ENCODE measurements around the gene TRMT11. TPM values are rescaled to one million over a fixed set of nuclear protein-coding genes. Genes with fewer than 3 reads are reported as not detected.

TRMT11 gene
- total and polyA plus RNA-seq, 2 of the 13 experiments (the other 11 are each of a cell fraction or from before 2014, with no cell fraction given), result 42.2 to 81.9 TPM

GRCh38 chr6:126016591-126016990, 30.3 kb downstream of the TRMT11 start (continued):
- TF ChIP-seq, protein P1, sequence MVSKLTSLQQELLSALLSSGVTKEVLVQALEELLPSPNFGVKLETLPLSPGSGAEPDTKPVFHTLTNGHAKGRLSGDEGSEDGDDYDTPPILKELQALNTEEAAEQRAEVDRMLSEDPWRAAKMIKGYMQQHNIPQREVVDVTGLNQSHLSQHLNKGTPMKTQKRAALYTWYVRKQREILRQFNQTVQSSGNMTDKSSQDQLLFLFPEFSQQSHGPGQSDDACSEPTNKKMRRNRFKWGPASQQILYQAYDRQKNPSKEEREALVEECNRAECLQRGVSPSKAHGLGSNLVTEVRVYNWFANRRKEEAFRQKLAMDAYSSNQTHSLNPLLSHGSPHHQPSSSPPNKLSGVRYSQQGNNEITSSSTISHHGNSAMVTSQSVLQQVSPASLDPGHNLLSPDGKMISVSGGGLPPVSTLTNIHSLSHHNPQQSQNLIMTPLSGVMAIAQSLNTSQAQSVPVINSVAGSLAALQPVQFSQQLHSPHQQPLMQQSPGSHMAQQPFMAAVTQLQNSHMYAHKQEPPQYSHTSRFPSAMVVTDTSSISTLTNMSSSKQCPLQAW (CRISPR knock-in tag; IDR thresholded peaks at IDR 0.05), result no peak
- TF ChIP-seq GFI1 (CRISPR knock-in tag; IDR thresholded peaks at IDR 0.05; ENCODE audit: borderline replicate concordance) (no peak), RBM39 (IDR thresholded peaks at IDR 0.05; ENCODE audit: low read depth, low read length, poor library complexity, severe bottlenecking) (no peak), PITX1 (CRISPR knock-in tag; IDR thresholded peaks at IDR 0.05) (no peak), ATRX (CRISPR knock-in tag; IDR thresholded peaks at IDR 0.05; ENCODE audit: borderline replicate concordance) (no peak)
- TF ChIP-seq, protein P2, sequence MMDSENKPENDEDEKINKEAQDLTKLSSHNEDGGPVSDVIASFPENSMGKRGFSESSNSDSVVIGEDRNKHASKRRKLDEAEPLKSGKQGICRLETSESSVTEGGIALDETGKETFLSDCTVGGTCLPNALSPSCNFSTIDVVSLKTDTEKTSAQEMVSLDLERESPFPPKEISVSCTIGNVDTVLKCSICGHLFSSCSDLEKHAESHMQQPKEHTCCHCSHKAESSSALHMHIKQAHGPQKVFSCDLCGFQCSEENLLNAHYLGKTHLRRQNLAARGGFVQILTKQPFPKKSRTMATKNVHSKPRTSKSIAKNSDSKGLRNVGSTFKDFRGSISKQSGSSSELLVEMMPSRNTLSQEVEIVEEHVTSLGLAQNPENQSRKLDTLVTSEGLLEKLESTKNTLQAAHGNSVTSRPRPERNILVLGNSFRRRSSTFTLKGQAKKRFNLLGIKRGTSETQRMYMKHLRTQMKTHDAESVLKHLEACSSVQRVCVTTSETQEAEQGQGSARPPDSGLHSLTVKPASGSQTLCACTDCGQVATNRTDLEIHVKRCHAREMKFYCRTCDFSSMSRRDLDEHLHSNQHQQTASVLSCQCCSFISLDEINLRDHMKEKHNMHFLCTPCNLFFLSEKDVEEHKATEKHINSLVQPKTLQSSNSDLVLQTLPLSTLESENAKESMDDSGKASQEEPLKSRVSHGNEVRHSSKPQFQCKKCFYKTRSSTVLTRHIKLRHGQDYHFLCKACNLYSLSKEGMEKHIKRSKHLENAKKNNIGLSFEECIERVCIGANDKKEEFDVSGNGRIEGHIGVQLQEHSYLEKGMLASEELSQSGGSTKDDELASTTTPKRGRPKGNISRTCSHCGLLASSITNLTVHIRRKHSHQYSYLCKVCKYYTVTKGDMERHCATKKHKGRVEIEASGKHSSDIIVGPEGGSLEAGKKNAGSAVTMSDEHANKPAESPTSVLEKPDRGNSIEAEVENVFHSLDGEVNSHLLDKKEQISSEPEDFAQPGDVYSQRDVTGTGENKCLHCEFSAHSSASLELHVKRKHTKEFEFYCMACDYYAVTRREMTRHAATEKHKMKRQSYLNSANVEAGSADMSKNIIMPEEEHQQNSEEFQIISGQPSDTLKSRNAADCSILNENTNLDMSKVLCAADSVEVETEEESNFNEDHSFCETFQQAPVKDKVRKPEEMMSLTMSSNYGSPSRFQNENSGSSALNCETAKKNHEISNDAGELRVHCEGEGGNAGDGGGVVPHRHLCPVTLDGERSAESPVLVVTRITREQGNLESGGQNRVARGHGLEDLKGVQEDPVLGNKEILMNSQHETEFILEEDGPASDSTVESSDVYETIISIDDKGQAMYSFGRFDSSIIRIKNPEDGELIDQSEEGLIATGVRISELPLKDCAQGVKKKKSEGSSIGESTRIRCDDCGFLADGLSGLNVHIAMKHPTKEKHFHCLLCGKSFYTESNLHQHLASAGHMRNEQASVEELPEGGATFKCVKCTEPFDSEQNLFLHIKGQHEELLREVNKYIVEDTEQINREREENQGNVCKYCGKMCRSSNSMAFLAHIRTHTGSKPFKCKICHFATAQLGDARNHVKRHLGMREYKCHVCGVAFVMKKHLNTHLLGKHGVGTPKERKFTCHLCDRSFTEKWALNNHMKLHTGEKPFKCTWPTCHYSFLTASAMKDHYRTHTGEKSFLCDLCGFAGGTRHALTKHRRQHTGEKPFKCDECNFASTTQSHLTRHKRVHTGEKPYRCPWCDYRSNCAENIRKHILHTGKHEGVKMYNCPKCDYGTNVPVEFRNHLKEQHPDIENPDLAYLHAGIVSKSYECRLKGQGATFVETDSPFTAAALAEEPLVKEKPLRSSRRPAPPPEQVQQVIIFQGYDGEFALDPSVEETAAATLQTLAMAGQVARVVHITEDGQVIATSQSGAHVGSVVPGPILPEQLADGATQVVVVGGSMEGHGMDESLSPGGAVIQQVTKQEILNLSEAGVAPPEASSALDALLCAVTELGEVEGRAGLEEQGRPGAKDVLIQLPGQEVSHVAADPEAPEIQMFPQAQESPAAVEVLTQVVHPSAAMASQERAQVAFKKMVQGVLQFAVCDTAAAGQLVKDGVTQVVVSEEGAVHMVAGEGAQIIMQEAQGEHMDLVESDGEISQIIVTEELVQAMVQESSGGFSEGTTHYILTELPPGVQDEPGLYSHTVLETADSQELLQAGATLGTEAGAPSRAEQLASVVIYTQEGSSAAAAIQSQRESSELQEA (CRISPR knock-in tag; IDR thresholded peaks at IDR 0.05; ENCODE audit: not compliant biosample characterization), result no peak

All from HepG2 (cell line).